K562 (cell line): ENCODE measurements around the gene LRRC74B. TPM values are rescaled to one million over a fixed set of nuclear protein-coding genes. Genes with fewer than 3 reads are reported as not detected.

Experiments
- CBFB ChIP-seq: sonication (generic); formaldehyde crosslinking; IDR thresholded peaks from 2 replicates; pipeline ENCODE4 v1.4.0; 2020; ENCODE audit warnings: mild to moderate bottlenecking, missing genetic modification reagents
- MAZ ChIP-seq, 2 experiments: fragments of 450-650 bp in 1 of 2; sonication (generic) in 1 of 2; formaldehyde crosslinking; IDR thresholded peaks in 1 of 2; conservative IDR thresholded peaks in 1 of 2; 2 replicates each; pipeline versions ENCODE4 v1.4.0 to v1.5.0; 2020; ENCODE audit warnings: mild to moderate bottlenecking in 1 of 2, missing genetic modification reagents in 1 of 2
- MLX ChIP-seq, 2 experiments: fragments of 450-650 bp in 1 of 2; sonication (generic) in 1 of 2; formaldehyde crosslinking; conservative IDR thresholded peaks; 2 replicates each; pipeline versions ENCODE4 v1.4.0 to v1.8.1; 2020 to 2022; ENCODE audit warnings: mild to moderate bottlenecking in 1 of 2, missing genetic modification reagents in 1 of 2
- NR4A1 ChIP-seq, 2 experiments: fragments of 250-450 bp in 1 of 2; fragments of 450-650 bp in 1 of 2; sonication (Bioruptor Pico) in 1 of 2; IDR thresholded peaks; 2 replicates each; pipeline versions ENCODE4 v1.4.0 to v1.6.1; 2016 to 2020; ENCODE audit warnings: mild to moderate bottlenecking in 2 of 2, missing compliant biosample characterization in 1 of 2, missing genetic modification characterization in 1 of 2, moderate library complexity in 1 of 2
- SRSF3 ChIP-seq: fragments of 200-400 bp; formaldehyde crosslinking; IDR thresholded peaks from 2 replicates; pipeline ENCODE4 v1.6.1; 2016; ENCODE audit warnings: mild to moderate bottlenecking, low read length, moderate library complexity; ENCODE audit not compliant: insufficient read depth
- THAP12 ChIP-seq: fragments of 250-450 bp; sonication (Bioruptor Pico); IDR thresholded peaks from 2 replicates; pipeline ENCODE4 v1.9.0; 2021; ENCODE audit warnings: mild to moderate bottlenecking, inconsistent platforms
- USF2 ChIP-seq: sonication (generic); formaldehyde crosslinking; IDR thresholded peaks from 2 replicates; pipeline ENCODE4 v1.5.0; 2020; ENCODE audit warnings: missing genetic modification reagents
- ZNF12 ChIP-seq: sonication (generic); formaldehyde crosslinking; IDR thresholded peaks from 2 replicates; pipeline ENCODE4 v1.4.0; 2020; ENCODE audit warnings: mild to moderate bottlenecking, missing genetic modification reagents
- ZNF408 ChIP-seq: fragments of 250-450 bp; sonication (Bioruptor Pico); IDR thresholded peaks from 2 replicates; pipeline ENCODE4 v1.4.0; 2020; ENCODE audit warnings: low read depth, mild to moderate bottlenecking, moderate library complexity
- polyA plus RNA-seq, 8 experiments: library from polyadenylated mRNA; depleted of rRNA in 4 of 8; stranded (reverse) in 5 of 8; unstranded in 3 of 8; fragments of >200 nt; fragmentation: Nextera tagmentation in 2 of 8; fragmentation: Illumina TruSeq in 1 of 8; extraction: Ambion mirVana in 2 of 8; extraction: Trizol in 1 of 8; gene quantifications; 2 replicates each; pipeline versions ENCODE4 v1.2.1 to v1.2.3, GENCODE V29; 2011 to 2014; ENCODE audit warnings: inconsistent platforms in 1 of 8, missing spikeins in 1 of 8
- total RNA-seq, 7 experiments: library from RNA; depleted of rRNA in 6 of 7; stranded (reverse); fragments of >200 nt in 6 of 7; fragmentation: Illumina TruSeq in 2 of 7; extraction: Trizol in 2 of 7; gene quantifications; 2 replicates each; pipeline versions ENCODE4 v1.2.1 to v1.2.3, GENCODE V29; 2011 to 2021; ENCODE audit warnings: low replicate concordance in 1 of 7

LRRC74B gene
- total and polyA plus RNA-seq, 9 of the 15 experiments (the other 6 are each of a cell fraction or from before 2014, with no cell fraction given), result not detected

- TF ChIP-seq USF2 (peak; percentile 10; the same call in 1 of the 2 replicates), MLX (CRISPR knock-in tag; conservative IDR thresholded peaks at IDR 0.05) (0 out of 4 replicates have a peak, but pooled peaks of 1 of the 2 experiments have one; percentile 72), MAZ (CRISPR knock-in tag; conservative IDR thresholded peaks at IDR 0.05 in 1 of 2, IDR thresholded peaks at IDR 0.05 in 1 of 2) (0 out of 4 replicates have a peak, but pooled peaks of 1 of the 2 experiments have one; percentile 35), SRSF3 (no peak), CBFB (0 out of 2 replicates have a peak, but pooled peaks have one; percentile 22), NR4A1 (CRISPR knock-in tag; IDR thresholded peaks at IDR 0.05) (0 out of 2 replicates have a peak, but pooled peaks have one; percentile 7), NR4A1 (tag; IDR thresholded peaks at IDR 0.05) (no peak), ZNF12 (peak; percentile 79; the same call in 1 of the 2 replicates), ZNF408 (CRISPR knock-in tag) (0 out of 2 replicates have a peak, but pooled peaks have one; percentile 27), THAP12 (CRISPR knock-in tag) (peak; percentile 61; the same call in 1 of the 2 replicates)
- TF ChIP-seq, all 486 proteins: peak for 20
Observed at GRCh38 chr22:21054046-21054713, 8.4 kb downstream of the LRRC74B start (continued).
